ENCODE data around the gene ITIH2.

DNA sequence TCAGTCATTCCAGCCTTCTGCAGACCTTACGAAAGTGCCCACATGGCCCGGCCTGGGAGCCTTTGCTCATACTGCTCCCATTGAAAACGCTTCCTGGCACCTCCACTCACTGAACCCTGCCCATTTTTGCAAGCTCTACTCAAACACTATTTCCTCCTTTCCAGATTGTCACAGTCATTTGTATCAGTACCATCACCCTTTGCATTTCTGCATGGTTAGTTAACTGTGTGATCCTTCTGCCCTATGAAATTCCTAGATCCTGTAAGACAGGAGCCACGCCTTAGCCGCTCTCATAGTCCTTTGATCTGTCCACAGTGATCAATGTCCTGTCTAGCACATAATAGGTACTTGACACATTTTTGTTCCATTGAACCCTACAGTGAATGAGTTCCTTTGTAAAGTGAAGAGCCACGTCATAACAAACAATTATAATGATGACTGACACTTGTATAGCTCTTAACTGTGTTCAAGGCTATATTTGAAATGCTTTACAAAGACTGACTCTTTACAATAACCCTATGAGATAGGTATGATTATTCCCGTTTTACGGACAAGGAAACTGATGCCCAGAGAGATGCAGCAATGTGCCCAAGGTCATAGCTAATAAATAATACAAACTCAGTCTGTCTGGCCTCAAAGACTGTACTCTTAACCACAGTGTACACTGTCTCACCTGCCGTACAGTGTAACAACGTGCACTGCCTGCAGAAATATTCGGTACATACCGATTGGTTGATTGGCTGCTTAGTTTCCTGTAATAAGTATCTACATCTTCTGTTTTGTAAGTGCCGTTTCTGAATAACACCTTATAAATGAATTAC, 16.6 kb upstream of the ITIH2 start:
- TF ChIP-seq, protein P1, sequence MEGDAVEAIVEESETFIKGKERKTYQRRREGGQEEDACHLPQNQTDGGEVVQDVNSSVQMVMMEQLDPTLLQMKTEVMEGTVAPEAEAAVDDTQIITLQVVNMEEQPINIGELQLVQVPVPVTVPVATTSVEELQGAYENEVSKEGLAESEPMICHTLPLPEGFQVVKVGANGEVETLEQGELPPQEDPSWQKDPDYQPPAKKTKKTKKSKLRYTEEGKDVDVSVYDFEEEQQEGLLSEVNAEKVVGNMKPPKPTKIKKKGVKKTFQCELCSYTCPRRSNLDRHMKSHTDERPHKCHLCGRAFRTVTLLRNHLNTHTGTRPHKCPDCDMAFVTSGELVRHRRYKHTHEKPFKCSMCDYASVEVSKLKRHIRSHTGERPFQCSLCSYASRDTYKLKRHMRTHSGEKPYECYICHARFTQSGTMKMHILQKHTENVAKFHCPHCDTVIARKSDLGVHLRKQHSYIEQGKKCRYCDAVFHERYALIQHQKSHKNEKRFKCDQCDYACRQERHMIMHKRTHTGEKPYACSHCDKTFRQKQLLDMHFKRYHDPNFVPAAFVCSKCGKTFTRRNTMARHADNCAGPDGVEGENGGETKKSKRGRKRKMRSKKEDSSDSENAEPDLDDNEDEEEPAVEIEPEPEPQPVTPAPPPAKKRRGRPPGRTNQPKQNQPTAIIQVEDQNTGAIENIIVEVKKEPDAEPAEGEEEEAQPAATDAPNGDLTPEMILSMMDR (IDR thresholded peaks at IDR 0.05; ENCODE audit: insufficient read depth, low read length) = no peak
- TF ChIP-seq GABPA (IDR thresholded peaks at IDR 0.05; ENCODE audit: low read depth) = no peak
- TF ChIP-seq, protein P2, sequence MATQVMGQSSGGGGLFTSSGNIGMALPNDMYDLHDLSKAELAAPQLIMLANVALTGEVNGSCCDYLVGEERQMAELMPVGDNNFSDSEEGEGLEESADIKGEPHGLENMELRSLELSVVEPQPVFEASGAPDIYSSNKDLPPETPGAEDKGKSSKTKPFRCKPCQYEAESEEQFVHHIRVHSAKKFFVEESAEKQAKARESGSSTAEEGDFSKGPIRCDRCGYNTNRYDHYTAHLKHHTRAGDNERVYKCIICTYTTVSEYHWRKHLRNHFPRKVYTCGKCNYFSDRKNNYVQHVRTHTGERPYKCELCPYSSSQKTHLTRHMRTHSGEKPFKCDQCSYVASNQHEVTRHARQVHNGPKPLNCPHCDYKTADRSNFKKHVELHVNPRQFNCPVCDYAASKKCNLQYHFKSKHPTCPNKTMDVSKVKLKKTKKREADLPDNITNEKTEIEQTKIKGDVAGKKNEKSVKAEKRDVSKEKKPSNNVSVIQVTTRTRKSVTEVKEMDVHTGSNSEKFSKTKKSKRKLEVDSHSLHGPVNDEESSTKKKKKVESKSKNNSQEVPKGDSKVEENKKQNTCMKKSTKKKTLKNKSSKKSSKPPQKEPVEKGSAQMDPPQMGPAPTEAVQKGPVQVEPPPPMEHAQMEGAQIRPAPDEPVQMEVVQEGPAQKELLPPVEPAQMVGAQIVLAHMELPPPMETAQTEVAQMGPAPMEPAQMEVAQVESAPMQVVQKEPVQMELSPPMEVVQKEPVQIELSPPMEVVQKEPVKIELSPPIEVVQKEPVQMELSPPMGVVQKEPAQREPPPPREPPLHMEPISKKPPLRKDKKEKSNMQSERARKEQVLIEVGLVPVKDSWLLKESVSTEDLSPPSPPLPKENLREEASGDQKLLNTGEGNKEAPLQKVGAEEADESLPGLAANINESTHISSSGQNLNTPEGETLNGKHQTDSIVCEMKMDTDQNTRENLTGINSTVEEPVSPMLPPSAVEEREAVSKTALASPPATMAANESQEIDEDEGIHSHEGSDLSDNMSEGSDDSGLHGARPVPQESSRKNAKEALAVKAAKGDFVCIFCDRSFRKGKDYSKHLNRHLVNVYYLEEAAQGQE (IDR thresholded peaks at IDR 0.05; ENCODE audit: insufficient replicate concordance, low read depth) = no peak
